IPS-15b (cell line): Measurements from ENCODE around the gene AVPI1.
"Not testable (repeated sequence)": the region's sequence is repeated elsewhere in the genome, so short reads cannot be mapped to it uniquely, and the experiment has no call there.

Source experiments
- H3K27me3 ChIP-seq: one replicate; pipeline ENCODE4 v1.6.1; 2013; ENCODE audit warnings: low read length; ENCODE audit not compliant: control insufficient read depth, insufficient read depth
- H3K36me3 ChIP-seq: one replicate; pipeline ENCODE4 v1.6.1; 2013; ENCODE audit warnings: low read length; ENCODE audit not compliant: control insufficient read depth, insufficient read depth
- H3K4me1 ChIP-seq: one replicate; pipeline ENCODE4 v1.6.1; 2013; ENCODE audit warnings: mild to moderate bottlenecking, low read length; ENCODE audit not compliant: control insufficient read depth, insufficient read depth
- H3K4me3 ChIP-seq: one replicate; pipeline ENCODE4 v1.5.1; 2013; ENCODE audit warnings: low read depth, low read length
- H3K9ac ChIP-seq: one replicate; pipeline ENCODE4 v1.6.1; 2013; ENCODE audit warnings: low read depth, mild to moderate bottlenecking, low read length
- H3K9me3 ChIP-seq: one replicate; pipeline ENCODE4 v1.6.1; 2013; ENCODE audit warnings: mild to moderate bottlenecking, low read length; ENCODE audit not compliant: control insufficient read depth, insufficient read depth

The AVPI1 gene

DNA sequence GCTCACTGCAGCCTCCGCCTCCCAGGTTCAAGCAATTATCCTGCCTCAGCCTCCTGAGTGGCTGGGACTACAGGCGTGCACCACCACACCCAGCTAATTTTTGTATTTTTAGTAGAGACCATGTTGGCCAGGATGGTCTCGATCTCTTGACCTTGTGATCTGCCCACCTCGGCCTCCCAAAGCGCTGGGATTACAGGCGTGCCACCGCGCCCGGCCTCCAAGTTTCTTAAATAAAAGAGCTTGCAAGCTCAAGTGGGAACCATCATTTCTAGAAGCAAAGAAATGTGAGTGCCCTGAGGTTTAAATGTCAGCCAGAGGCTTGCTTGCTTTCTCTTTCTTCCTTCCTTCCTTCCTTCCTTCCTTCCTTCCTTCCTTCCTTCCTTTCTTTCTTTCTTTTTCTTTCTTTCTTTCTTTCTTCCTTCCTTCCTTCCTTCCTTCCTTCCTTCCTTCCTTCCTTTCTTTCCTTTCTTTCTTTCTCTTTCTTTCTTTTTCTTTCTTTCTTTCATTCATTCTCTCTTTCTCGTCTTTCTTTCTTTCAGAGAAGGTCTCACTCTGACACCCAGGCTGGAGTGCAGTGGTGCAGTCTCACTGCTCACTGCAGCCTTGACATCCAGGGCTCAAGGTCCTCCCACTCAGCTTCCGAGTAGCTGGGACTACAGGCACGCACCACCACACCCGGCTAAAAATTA lies 44.4 kb downstream of the AVPI1 start:
- not testable (repeated sequence) for H3K4me1 ChIP-seq, H3K27me3 ChIP-seq, H3K36me3 ChIP-seq, H3K9me3 ChIP-seq, H3K9ac ChIP-seq, H3K4me3 ChIP-seq

DNA sequence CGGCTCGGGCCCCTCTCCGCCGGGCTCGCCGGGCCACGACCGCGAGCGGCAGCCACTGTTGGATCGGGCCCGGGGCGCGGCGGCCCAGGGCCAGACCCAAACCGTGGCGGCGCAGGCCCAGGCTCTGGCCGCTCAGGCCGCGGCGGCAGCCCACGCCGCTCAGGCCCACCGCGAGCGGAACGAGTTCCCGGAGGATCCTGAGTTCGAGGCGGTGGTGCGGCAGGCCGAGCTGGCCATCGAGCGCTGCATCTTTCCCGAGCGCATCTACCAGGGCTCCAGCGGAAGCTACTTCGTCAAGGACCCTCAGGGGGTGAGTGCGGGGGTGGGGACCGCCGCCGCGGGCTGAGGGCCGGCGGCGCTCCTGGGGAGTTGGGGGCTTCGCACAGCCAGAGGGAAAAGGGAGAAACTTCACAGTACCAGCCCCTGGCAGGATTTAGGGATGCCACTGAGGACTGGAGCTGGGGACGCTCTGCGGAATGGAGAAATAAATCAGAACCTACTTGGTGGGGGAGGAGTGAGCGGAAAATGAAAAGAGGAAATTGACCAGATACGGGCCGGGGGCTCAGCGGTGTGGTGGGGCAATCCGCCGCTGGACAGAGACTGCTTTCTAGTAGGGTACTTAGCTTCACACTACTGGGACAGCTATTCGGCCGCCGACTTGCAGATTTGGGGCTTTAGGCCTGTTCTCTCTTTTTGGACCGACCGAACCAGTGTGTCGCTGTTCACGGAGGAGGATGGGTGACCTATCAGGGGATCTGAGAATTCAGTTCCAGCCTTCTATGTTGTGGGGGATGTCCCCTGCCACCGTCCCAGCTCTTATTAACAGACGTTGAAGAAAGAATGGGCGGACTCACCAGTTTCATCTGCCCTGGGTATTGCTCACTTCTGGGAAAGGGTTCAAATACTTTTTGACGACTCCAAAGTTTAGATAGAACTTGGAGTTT lies 45.9 kb downstream of the AVPI1 start:
- Histone ChIP-seq H3K4me1 (no peaks in the 10 kb centered on the region), H3K27me3 (no peaks in the 10 kb centered on the region), H3K36me3 (no peaks in the 10 kb centered on the region), H3K9ac (peak overlapping the region; percentile 54), H3K4me3 (peak overlapping the region; percentile 87), H3K9me3 (no peaks in the 10 kb centered on the region)

DNA sequence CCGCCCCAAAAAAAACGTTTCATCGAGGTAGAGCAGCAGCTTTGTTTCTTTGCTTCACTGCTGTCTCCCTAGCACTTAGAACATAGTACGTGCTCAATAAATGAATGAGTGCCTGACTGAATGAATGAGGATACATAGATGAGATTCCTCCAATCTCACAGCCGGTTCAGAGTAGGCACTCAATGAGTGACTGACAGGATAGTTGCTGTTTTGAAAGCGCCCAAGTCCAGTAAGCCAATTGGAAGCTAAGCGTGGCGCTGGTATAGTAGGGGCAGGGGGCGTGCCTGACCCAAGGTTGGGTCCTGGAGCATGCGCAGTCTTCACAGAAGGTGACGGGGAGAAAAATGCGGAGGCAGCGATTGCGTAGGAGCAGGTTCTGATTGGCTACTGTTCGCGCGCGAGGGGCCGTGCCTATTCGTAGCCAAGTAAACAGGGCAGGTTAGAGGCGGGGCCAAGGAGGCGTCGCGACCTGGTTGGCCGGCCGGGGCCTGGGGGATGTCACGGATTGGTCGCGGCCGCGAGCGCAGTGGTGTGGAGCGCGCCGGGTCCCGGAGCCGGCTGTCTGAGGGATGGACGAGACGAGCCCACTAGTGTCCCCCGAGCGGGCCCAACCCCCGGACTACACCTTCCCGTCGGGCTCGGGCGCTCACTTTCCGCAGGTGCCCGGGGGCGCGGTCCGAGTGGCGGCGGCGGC lies 46.7 kb downstream of the AVPI1 start, which contains the start of gene PI4K2A:
Gene PI4K2A, plus strand, starts transcription at position 498 of the 694 bp plus-strand sequence. Its CDS starts 72 bp downstream, at position 570.
- Histone ChIP-seq H3K27me3 (no peaks in the 10 kb centered on the region), H3K9me3 (no peaks in the 10 kb centered on the region), H3K4me3 (peak within 1 kb of the TSS; percentile 87), H3K36me3 (no peaks in the 10 kb centered on the region), H3K9ac (peak within 1 kb of the TSS; percentile 54), H3K4me1 (no peaks in the 10 kb centered on the region)

GRCh38 chr10:97639090-97639489 lies 48.0 kb downstream of the AVPI1 start:
- H3K36me3 ChIP-seq, H3K27me3 ChIP-seq, H3K4me1 ChIP-seq, H3K9ac ChIP-seq, H3K9me3 ChIP-seq, H3K4me3 ChIP-seq: not testable (repeated sequence)

GRCh38 chr10:97635577-97635976 lies 51.5 kb downstream of the AVPI1 start:
- Histone ChIP-seq H3K27me3 (no peaks in the 10 kb centered on the region), H3K4me1 (no peaks in the 10 kb centered on the region), H3K36me3 (no peaks in the 10 kb centered on the region), H3K4me3 (no peak overlapping the region), H3K9me3 (no peaks in the 10 kb centered on the region), H3K9ac (no peak overlapping the region)

- H3K36me3 ChIP-seq: no peaks in the 10 kb centered on the region
- H3K27me3 ChIP-seq: no peaks in the 10 kb centered on the region
- peak overlapping the region; percentile 90 for H3K4me3 ChIP-seq
- H3K9ac ChIP-seq: no peak overlapping the region
- no peaks in the 10 kb centered on the region for H3K9me3 ChIP-seq
- H3K4me1 ChIP-seq: no peaks in the 10 kb centered on the region
Observed at GRCh38 chr10:97633921-97634320, 53.1 kb downstream of the AVPI1 start.

GRCh38 chr10:97632949-97633884 lies 53.8 kb downstream of the AVPI1 start, which contains the start of gene MORN4:
Gene MORN4, minus strand, starts transcription at chr10:97633500. Its CDS starts 13,847 bp downstream, at chr10:97619653.
- H3K9ac ChIP-seq: peak within 1 kb of the TSS; percentile 54

DNA sequence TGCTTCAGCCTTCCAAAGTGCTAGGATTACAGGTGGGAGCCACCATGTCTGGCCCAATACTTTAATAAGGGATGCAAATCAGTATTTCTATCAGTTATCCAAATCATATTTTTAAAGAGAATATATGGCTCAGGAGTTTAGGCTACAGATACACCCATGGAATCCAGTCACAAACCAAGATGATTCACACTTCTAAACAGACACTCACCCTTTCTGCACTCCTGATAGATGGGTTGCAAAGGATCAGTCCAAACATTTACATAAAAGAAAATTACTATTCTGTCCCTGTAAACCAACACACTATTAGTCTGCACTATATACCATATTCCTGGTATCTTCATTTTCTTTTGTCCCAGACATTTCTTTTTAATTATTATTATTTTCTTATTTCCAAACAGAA lies 55.9 kb downstream of the AVPI1 start:
- Histone ChIP-seq H3K4me3 (no peak overlapping the region), H3K4me1 (no peaks in the 10 kb centered on the region), H3K36me3 (no peaks in the 10 kb centered on the region), H3K27me3 (no peaks in the 10 kb centered on the region), H3K9me3 (no peaks in the 10 kb centered on the region), H3K9ac (no peak overlapping the region)

More at GRCh38 chr10:97632949-97633884, 53.8 kb downstream of the AVPI1 start, which contains the start of gene MORN4:
- Histone ChIP-seq H3K4me1 (no peaks in the 10 kb centered on the region), H3K27me3 (no peaks in the 10 kb centered on the region), H3K4me3 (peak within 1 kb of the TSS; percentile 90), H3K9me3 (no peaks in the 10 kb centered on the region), H3K36me3 (no peaks in the 10 kb centered on the region)

DNA sequence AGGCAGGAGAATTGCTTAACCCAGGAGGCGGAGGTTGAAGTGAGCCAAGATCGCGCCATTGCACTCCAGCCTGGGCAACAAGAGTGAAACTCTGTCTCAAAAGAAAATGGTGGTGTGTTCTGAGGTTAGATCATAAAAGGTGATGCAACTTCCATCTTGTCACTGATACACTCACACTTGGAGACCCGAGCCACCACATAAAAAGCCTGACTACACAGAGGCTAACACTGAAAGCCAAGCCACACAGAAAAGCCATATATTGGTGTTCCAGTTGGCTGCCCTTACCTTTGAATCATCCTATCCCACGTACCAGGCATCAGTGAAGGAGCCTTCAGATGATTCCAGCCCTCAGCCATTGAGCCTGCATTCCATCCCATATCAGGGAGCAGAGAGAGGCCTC lies 57.8 kb downstream of the AVPI1 start:
- H3K4me1 ChIP-seq: no peaks in the 10 kb centered on the region
- no peaks in the 10 kb centered on the region for H3K27me3 ChIP-seq
- no peak overlapping the region for H3K9ac ChIP-seq
- H3K9me3 ChIP-seq: no peaks in the 10 kb centered on the region
- H3K4me3 ChIP-seq: no peak overlapping the region
- no peaks in the 10 kb centered on the region for H3K36me3 ChIP-seq

DNA sequence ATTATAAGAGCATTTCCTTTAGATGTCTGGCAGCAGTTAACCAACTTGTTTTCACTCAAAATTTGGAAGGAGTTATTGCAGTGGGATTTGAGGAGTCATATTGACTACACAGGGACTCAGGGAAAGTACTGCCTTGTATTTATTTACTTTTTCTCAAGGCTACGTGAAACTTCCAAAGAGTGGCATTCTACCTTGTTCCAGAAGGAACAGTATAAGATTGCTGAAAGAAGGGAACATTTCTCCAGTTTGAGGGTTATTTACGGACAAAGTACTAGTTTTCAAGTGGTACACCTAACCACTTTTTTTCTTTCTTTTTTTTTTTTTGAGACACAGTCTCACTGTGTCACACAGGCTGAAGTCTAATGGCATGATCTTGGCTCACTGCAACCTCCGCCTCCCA lies 58.8 kb downstream of the AVPI1 start:
- no peaks in the 10 kb centered on the region for H3K36me3 ChIP-seq
- H3K9me3 ChIP-seq: no peaks in the 10 kb centered on the region
- no peak overlapping the region for H3K4me3 ChIP-seq
- H3K27me3 ChIP-seq: no peaks in the 10 kb centered on the region
- no peak overlapping the region for H3K9ac ChIP-seq
- no peaks in the 10 kb centered on the region for H3K4me1 ChIP-seq

GRCh38 chr10:97627731-97628130 lies 59.3 kb downstream of the AVPI1 start:
- H3K36me3 ChIP-seq: no peaks in the 10 kb centered on the region
- H3K27me3 ChIP-seq: no peaks in the 10 kb centered on the region
- H3K4me1 ChIP-seq: no peaks in the 10 kb centered on the region
- H3K9me3 ChIP-seq: no peaks in the 10 kb centered on the region
- H3K4me3 ChIP-seq: no peak overlapping the region
- no peak overlapping the region for H3K9ac ChIP-seq
